Coronary artery (tissue), 2 donors: ENCODE data around the gene BLVRB.

Source experiments
- DNase-seq: peaks from one replicate; pipeline ENCODE4 v3.0.0-alpha.2; 2017; ENCODE audit warnings: low spot score
- H3K27ac ChIP-seq, 2 donors: fragments of 200-600 bp; sonication (generic); one replicate each; pipeline ENCODE4 v1.5.1; 2016 to 2019
- H3K4me3 ChIP-seq: fragments of 200-600 bp; sonication (generic); 2 replicates; pipeline ENCODE4 v1.5.1; 2016; ENCODE audit warnings: mild to moderate bottlenecking, moderate library complexity
- TF ChIP-seq, protein P1 (sequence below): fragments of 200-600 bp; sonication (generic); IDR thresholded peaks from one replicate; pipeline ENCODE4 v1.5.1; 2019; ENCODE audit warnings: antibody characterized with exemption

The BLVRB gene

GRCh38 chr19:40465557-40466218, at the start of gene BLVRB:
Gene BLVRB, minus strand, starts transcription at chr19:40465745. Its CDS starts 57 bp downstream, at chr19:40465688.
- DNase-seq, result peak; percentile 100
- peak within 1 kb of the TSS; percentile 81 for H3K4me3 ChIP-seq
- TF ChIP-seq, protein P1, sequence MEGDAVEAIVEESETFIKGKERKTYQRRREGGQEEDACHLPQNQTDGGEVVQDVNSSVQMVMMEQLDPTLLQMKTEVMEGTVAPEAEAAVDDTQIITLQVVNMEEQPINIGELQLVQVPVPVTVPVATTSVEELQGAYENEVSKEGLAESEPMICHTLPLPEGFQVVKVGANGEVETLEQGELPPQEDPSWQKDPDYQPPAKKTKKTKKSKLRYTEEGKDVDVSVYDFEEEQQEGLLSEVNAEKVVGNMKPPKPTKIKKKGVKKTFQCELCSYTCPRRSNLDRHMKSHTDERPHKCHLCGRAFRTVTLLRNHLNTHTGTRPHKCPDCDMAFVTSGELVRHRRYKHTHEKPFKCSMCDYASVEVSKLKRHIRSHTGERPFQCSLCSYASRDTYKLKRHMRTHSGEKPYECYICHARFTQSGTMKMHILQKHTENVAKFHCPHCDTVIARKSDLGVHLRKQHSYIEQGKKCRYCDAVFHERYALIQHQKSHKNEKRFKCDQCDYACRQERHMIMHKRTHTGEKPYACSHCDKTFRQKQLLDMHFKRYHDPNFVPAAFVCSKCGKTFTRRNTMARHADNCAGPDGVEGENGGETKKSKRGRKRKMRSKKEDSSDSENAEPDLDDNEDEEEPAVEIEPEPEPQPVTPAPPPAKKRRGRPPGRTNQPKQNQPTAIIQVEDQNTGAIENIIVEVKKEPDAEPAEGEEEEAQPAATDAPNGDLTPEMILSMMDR, result no peak
- peak within 1 kb of the TSS; percentile 92 to 93 for H3K27ac ChIP-seq

- H3K4me3 ChIP-seq, result no peak overlapping the region
- TF ChIP-seq, protein P1, result no peak
- H3K27ac ChIP-seq, result no peak overlapping the region
- no peak for DNase-seq
These were observed 48.3 kb upstream of the BLVRB start for GRCh38 chr19:40513741-40514315.

DNA sequence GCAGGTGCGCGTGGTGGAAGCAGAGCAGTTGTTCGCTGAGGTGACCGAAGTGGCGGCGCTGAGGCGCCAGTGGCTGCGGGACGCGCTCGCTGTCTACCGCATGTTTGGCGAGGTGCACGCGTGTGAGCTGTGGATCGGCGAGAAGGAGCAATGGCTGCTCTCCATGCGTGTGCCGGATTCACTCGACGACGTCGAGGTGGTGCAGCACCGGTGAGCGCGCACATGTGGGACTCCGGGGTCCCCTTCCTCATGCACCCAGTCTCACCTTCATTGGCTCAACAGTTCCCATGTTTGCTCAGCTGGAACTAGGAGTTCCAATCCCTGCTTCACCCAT, 47.8 kb upstream of the BLVRB start:
- H3K27ac ChIP-seq, result no peak overlapping the region
- H3K4me3 ChIP-seq, result peak overlapping the region; percentile 52
- DNase-seq, result no peak
- TF ChIP-seq, protein P1, result no peak

GRCh38 chr19:40512473-40513344, 47.2 kb upstream of the BLVRB start:
- H3K27ac ChIP-seq, result no peak overlapping the region
- peak overlapping the region; percentile 52 for H3K4me3 ChIP-seq
- no peak for DNase-seq
- TF ChIP-seq, protein P1, result no peak

DNA sequence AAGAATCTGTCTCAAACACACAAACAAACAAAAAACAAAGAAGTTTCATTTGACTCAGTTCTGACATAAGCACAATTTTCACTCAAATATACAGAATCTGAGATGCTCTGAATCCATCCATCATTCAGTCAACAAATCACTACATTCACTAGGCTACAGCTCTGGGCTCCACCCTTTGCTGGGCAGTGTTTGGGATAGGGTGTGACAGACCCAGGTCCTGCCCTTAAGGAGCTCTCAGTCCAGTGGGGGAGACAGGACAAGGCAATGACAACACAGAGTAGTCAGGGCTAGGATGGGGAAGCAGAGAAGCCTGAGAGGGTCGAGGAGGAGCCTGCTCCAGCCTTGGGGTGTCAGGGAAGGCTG, 46.5 kb upstream of the BLVRB start:
- H3K4me3 ChIP-seq, result no peak overlapping the region
- TF ChIP-seq, protein P1, result no peak
- no peak for DNase-seq
- H3K27ac ChIP-seq, result no peak overlapping the region

- Histone ChIP-seq H3K4me3 (no peak overlapping the region), H3K27ac (no peak overlapping the region)
- TF ChIP-seq, protein P1, result no peak
- DNase-seq, result no peak
These were observed 45.9 kb upstream of the BLVRB start for GRCh38 chr19:40511487-40511886.
